GM12801 (cell line): ENCODE results near the gene SNED1.

ENCODE experiments used
- TF ChIP-seq, protein P1 (sequence below): IDR thresholded peaks from one replicate; pipeline ENCODE4 v1.5.1; 2011; ENCODE audit warnings: control low read depth; ENCODE audit not compliant: insufficient read length; ENCODE audit errors: extremely low read depth

The SNED1 gene

DNA sequence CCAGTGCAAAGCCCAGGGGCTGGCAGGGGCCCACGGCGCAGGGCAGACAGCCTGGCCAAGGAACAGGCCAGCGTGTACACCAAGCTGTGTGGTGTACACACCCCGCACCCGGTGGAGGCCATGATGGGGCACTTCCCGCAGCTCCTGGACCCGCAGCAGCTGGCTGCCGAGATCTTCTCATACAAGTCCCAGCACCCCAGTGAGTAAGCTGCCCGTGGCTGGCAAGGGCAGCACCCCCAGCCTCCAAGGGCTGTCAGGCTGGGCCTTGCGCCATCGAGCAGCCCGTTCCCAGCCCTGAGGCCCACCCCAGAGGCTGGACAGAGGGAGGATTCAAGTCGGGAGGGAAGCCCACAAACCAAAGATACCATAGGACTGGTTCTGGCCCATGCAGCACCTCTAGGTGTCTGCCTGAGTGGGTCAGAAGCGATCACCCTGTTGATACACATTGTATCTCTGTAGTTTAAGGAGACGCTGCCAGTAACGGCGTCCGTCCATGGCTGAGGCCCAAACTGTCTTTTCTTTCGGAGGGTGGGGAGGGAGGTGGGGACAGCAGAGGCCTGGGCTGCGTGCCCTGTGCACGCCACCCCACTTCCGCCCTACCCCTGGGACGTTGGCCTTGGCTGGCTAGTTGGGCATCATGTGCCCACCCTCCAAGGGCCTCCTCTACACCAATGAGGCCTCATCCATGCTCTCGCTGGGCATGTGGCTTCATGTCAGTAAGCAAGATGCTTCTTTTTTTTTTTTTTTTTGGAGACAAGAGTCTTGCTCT is 120.5 kb downstream of the SNED1 start:
- TF ChIP-seq, protein P1, sequence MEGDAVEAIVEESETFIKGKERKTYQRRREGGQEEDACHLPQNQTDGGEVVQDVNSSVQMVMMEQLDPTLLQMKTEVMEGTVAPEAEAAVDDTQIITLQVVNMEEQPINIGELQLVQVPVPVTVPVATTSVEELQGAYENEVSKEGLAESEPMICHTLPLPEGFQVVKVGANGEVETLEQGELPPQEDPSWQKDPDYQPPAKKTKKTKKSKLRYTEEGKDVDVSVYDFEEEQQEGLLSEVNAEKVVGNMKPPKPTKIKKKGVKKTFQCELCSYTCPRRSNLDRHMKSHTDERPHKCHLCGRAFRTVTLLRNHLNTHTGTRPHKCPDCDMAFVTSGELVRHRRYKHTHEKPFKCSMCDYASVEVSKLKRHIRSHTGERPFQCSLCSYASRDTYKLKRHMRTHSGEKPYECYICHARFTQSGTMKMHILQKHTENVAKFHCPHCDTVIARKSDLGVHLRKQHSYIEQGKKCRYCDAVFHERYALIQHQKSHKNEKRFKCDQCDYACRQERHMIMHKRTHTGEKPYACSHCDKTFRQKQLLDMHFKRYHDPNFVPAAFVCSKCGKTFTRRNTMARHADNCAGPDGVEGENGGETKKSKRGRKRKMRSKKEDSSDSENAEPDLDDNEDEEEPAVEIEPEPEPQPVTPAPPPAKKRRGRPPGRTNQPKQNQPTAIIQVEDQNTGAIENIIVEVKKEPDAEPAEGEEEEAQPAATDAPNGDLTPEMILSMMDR = no peak

DNA sequence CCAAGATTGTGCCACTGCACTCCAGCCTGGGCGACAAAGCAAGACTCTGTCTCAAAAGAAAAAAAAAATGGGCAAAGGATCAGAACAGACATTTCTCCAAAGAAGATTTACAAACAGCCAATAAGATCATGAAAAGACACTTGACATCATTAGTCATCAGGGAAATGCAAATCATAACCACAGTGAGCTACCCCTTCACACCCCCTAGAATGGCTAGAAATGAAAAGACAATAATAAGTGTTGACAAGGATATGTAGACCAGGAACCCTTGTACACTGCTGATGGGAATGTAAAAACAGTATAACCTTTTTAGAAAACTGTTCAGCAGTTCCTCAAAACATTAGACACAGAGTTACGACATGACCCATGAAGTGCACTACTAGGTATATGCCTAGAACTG is 122.0 kb downstream of the SNED1 start:
- TF ChIP-seq, protein P1 = no peak

DNA sequence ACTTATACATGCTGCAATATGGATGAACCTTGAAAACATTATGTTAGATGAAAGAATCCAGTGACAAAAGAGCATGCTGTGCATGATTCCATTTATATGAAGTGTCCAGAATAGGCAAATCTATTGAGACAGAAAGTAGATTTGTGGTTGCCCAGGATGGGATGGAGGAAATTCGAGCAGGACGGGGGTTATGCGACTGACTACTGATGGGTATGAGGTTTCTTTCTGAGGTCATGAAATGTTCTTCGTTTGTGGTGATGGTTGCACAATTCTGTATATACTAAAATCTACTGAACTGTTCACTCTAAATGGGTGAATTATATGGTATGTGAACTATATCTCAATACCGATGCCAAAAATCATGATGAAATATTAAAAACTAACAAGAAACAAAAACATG is 122.6 kb downstream of the SNED1 start:
- TF ChIP-seq, protein P1 = no peak

DNA sequence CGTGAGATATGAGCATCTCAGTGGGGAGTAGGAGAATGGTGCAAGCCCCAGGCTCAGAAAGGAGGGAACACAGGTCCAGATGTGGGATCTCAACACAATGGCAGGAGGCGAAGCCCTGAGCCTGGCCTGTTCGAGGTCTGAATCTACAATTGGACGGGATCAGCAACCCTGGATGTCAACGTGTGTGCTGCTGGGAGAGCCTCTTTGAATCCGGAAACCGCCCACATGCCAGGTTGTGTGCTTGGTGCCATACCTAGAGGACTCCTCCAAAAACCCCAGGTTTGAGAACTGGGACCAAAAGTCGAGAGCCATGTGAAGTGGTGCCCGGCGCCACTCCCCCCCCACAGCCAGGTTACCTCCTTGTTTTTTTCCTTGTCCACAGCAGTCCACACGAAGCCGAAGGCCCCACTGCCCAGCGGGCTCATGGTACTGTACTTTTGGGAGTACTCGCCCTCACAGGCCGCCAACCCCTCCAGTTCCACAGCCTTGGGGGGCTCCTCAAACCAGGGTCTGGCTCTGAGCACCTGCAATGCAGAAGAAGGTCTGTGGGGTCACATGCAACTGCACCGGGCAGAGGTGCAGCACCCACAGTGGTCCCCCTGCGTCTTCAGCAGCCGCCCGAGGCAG is 124.1 kb downstream of the SNED1 start:
- TF ChIP-seq, protein P1 = no peak

DNA sequence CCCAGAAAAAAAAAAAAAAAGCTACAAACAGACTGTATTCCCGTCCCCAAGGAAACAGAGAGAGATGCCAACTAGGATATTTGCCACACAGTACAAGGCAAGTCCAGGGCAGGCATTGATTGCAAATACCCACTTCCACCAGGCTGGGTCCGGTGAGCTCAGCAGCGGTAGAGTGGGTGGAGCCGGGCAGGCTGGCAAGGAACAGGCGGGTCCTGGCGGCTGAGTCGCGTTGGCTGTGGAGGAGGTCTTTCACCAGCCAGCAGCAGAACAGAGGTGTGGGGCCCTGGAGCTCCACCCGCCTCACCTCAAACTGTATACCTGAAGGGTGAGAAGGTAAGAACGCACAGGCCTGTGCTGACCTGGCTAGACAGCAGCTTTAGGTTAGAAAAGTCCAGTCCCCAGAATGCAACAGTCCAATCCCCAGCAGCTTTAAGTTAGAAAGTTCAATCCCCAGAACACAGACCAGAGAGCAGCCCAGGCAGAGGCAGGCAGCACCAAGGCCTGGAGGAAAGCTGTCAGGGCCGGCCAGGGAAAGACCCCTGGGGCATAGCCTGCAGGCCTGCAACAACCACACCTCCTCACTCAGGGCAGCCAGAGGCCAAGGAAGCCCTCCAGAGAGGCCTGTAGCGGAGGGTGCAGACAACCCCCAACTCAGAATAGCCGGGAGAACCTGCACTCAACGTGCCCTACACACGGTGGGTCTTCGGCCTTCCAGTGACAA is 125.6 kb downstream of the SNED1 start:
- TF ChIP-seq, protein P1 = no peak

DNA sequence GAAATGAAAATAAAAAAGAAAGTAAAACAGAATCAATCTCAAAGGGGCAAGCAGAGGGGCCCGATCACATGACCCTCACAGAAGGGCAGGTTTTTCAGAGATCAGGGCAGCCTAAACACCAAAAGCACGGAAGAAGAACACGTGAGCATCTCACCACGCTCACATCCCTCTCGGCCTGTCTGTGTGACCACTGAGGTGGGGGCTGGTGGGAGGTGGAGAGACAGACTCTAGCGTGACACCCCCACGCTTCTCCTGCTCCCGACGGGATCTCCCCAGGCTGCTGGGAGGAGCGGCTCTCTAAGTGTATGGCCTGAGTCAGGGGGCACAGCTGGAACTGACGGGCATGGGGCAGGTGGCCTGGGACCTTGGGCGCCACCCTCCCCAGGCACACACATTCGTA is 127.2 kb downstream of the SNED1 start:
- TF ChIP-seq, protein P1 = no peak

DNA sequence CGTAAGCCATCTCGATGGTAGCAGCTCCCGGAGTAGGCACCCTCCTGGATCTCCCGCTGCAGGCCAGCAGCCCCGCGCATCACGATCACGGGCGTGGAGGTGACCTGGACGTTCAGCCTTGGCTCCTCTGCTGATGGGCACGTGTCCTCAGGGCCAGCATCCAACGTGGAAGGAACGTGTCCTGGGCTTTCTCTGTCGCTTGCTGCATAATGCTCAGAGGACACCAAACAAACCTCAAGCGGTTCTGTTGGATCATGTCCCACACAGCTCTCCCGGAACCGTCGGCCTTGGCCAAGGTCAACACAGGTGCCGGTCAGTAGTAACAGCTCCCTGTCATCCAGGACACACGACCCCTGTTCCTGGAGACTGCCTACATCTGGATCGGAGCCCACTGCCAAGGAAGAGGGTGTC is 127.8 kb downstream of the SNED1 start:
- TF ChIP-seq, protein P1 = no peak
